ENCODE measurements around the gene PHF21A.
"Not testable (repeated sequence)": the region's sequence is repeated elsewhere in the genome, so short reads cannot be mapped to it uniquely, and the experiment has no call there.

PHF21A gene

GRCh38 chr11:46026606-46027293 lies 94.5 kb downstream of the PHF21A start:
- no peak for DNase-seq

- no peak for DNase-seq
Observed at GRCh38 chr11:46020084-46020599, 101.1 kb downstream of the PHF21A start.

GRCh38 chr11:46018651-46019050 lies 102.6 kb downstream of the PHF21A start:
- no peak for DNase-seq

- DNase-seq, result no peak
Observed at GRCh38 chr11:46017341-46017740, 103.9 kb downstream of the PHF21A start.

GRCh38 chr11:46015941-46016340 lies 105.3 kb downstream of the PHF21A start:
- no peak for DNase-seq

GRCh38 chr11:46014168-46014567 lies 107.1 kb downstream of the PHF21A start:
- DNase-seq, result not testable (repeated sequence)

GRCh38 chr11:46012185-46012584 lies 109.1 kb downstream of the PHF21A start:
- no peak for DNase-seq

- no peak for DNase-seq
Observed at GRCh38 chr11:46010100-46010499, 111.2 kb downstream of the PHF21A start.

- DNase-seq, result no peak
Observed at GRCh38 chr11:46009647-46010046, 111.6 kb downstream of the PHF21A start.

- peak; percentile 45 for DNase-seq
Observed at GRCh38 chr11:46006418-46007070, 114.7 kb downstream of the PHF21A start.

- DNase-seq, result no peak
Observed at GRCh38 chr11:46003572-46003971, 117.7 kb downstream of the PHF21A start.

- DNase-seq, result no peak
Observed at GRCh38 chr11:46002189-46002588, 119.1 kb downstream of the PHF21A start.

GRCh38 chr11:46001448-46001914 lies 119.8 kb downstream of the PHF21A start:
- no peak for DNase-seq

- no peak for DNase-seq
Observed at GRCh38 chr11:45997599-45997998, 123.7 kb downstream of the PHF21A start.

- no peak for DNase-seq
Observed at GRCh38 chr11:45995342-45995734, 125.9 kb downstream of the PHF21A start.

- DNase-seq, result no peak
Observed at GRCh38 chr11:45994371-45995341, 126.6 kb downstream of the PHF21A start.

- no peak for DNase-seq
Observed at GRCh38 chr11:45993531-45994001, 127.7 kb downstream of the PHF21A start.

GRCh38 chr11:45988921-45989320 lies 132.3 kb downstream of the PHF21A start:
- no peak for DNase-seq

GRCh38 chr11:45985212-45985611 lies 136.0 kb downstream of the PHF21A start:
- DNase-seq, result no peak

- DNase-seq, result no peak
Observed at GRCh38 chr11:45984192-45984591, 137.1 kb downstream of the PHF21A start.

- DNase-seq, result no peak
Observed at GRCh38 chr11:45983471-45983845, 137.8 kb downstream of the PHF21A start.

GRCh38 chr11:45982656-45983470 lies 138.4 kb downstream of the PHF21A start:
- DNase-seq, result no peak

Data from central memory CD4-positive, alpha-beta T cell (primary cell).